Stimulated activated CD4-positive, alpha-beta T cell treated with anti-CD3 and anti-CD28 coated beads, Interleukin-15, amount 100 ng/mL, for 1 hour (primary cell): ENCODE results near the gene MYO7B.

Source experiments
- DNase-seq, 2 donors: peaks; one replicate each; pipeline ENCODE4 v3.0.0-alpha.2; 2020; ENCODE audit warnings: low read depth in 1 of 2, low spot score in 1 of 2

Gene MYO7B

DNA sequence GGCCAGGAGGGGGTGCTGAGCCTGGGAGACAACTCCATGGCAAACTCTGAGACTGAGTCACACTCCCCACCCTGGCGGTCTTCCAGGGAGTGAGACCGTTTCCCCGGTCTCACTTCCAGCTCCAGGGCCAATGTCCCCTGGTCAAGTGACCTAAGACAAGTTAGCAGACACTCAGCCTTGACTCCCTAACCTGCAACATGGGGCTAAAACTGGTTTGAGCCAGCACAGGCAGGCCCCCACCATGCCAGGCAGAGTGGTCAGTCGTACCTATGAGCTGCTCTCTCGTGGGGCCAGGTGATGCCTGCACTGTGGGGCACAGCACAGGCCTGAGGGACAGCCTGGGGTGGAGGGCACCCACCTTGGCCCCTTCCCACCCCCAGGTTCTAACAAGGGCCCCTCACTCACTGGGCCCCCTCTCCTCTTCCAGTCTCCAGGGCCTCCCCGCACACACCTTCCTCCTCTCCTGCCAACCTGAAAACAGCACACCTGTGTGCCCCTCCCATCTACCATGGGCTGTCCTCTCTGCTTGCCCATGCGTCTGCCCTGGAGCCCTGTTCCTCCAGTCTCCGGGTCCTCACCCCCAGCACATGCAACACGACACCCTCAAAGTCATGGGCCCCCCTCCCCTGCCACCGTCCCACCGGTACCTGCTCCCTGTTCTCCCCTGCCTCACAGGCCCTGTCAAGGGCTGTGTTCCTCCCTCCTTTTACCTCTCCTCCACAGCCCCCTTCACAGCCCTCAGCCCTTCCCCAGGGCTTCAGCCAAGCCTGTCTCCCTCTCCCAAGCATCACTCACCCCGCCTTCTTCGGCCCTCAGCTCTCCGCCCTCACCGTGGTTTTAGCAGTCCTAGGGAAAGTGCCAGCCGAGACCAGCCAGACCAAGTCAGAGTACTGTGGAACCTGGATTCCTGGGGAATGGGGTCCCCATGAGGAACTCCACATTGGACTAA lies 112.0 kb downstream of the MYO7B start:
- DNase-seq: no peak

- no peak for DNase-seq
Observed at GRCh38 chr2:127648321-127648720, 112.8 kb downstream of the MYO7B start.

GRCh38 chr2:127649100-127649611 lies 113.7 kb downstream of the MYO7B start:
- no peak for DNase-seq

GRCh38 chr2:127649684-127650040 lies 114.2 kb downstream of the MYO7B start:
- peak; percentile 48 to 73 for DNase-seq

DNA sequence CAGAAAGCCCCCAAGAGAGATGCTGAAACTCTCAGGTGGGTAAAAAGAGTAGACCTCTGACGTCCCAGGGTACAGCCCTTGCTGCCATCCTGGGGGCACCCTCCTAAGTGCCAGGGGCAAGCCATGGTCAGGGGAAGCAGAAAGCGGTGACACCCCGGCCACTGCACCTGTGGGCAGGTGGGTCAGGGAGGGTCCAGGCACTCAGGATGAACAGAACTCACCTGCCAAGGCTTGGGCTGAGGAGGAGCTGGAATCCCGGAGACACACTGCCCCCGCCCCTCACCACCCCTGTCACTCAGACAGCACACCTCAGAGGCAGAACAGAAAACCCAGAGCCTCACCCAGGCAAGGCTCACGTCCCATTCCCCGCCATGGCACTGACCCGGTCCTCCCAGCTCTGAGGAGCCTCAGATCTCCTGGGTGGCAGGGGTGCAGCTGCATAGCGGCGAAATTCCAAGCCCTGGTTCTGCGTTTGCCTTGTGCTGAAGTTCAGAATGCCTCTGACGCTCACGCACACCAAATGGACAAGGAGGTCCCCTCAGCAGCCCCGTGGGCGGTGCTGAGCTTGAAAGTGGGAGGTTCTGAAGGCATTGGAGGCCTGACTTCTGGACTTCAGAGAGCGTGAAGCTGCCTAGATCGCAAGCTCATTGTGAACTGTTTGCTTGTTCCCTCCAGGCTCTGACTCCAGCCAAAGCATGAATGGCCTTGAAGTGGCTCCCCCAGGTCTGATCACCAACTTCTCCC lies 114.7 kb downstream of the MYO7B start:
- no peak for DNase-seq

DNA sequence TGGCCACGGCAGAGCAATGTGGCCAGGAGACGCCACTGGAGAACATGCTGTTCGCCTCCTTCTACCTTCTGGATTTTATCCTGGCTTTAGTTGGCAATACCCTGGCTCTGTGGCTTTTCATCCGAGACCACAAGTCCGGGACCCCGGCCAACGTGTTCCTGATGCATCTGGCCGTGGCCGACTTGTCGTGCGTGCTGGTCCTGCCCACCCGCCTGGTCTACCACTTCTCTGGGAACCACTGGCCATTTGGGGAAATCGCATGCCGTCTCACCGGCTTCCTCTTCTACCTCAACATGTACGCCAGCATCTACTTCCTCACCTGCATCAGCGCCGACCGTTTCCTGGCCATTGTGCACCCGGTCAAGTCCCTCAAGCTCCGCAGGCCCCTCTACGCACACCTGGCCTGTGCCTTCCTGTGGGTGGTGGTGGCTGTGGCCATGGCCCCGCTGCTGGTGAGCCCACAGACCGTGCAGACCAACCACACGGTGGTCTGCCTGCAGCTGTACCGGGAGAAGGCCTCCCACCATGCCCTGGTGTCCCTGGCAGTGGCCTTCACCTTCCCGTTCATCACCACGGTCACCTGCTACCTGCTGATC lies 115.4 kb downstream of the MYO7B start:
- DNase-seq: no peak

GRCh38 chr2:127651381-127651809 lies 115.9 kb downstream of the MYO7B start:
- DNase-seq: no peak

- no peak for DNase-seq
Observed at GRCh38 chr2:127651971-127652550, 116.6 kb downstream of the MYO7B start.

GRCh38 chr2:127652786-127653357 lies 117.4 kb downstream of the MYO7B start:
- DNase-seq: no peak

DNA sequence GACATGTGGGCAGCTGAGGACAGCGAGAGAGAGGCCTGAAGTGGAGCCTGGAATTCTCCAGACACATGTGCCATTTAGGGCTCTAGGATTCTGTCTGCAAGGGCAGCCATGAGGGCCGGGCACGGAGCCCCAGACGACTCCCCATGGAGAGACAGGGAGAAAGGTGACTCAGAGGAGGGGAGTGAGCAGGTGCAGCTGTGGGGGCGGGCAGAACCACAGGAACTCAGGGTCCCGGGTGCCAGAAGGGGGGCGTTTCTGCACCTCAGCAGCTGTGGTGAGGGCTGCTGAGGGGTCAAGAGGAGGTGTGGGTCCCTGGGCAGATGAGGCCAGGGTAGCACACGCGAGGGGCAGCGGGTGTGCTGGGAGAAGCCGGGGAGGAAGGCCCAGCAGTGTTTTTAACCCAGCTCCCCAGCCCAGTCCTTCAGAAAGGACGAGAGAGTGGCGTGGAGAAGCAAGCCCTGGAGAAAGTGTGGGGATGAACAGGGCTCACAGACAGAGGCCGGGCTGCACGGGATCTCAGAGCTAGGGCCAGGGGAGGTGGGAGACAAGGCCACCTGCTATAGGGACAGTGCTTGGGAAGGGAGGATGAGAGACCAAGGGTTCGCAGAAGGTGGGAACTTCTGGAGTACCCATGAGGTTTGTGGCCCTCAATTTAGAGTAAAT lies 118.1 kb downstream of the MYO7B start:
- DNase-seq: no peak

DNA sequence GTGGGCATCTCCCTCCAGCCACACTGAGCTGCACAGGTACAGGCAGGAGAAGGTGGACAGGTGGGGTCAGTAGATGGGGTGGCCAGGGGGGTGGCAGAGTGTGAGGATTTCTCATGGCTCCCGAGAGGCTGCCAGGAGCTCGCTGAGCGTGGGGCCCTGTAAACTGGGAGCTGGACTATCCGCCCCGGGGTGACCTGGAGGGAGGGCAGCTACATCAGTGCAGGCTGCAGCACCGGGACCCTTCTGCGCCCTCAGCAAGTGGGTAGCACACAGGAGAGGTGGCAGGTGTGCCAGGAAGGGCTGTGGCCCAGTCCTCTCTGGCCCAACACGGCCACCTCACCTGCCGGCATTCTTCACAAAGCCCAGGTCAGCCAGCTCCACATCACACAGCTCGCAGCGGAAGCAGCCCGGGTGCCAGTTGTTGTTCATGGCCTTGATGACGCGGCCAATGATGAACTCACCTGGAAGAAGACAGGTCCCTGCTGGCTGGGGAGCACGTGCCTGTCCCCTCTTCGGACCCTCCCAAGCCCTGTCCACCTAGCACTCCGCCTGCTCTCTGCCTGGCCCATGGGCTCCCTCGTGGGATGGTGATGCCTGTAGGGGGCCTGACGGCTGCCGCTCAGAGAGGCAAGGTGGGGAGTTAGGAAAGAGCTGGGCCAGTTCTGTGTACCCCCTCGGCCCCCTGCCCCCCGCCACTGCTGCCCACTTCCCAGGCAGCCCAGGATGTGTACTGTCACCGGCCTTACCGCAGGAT lies 118.8 kb downstream of the MYO7B start:
- no peak for DNase-seq

GRCh38 chr2:127654838-127655175 lies 119.3 kb downstream of the MYO7B start:
- no peak for DNase-seq

DNA sequence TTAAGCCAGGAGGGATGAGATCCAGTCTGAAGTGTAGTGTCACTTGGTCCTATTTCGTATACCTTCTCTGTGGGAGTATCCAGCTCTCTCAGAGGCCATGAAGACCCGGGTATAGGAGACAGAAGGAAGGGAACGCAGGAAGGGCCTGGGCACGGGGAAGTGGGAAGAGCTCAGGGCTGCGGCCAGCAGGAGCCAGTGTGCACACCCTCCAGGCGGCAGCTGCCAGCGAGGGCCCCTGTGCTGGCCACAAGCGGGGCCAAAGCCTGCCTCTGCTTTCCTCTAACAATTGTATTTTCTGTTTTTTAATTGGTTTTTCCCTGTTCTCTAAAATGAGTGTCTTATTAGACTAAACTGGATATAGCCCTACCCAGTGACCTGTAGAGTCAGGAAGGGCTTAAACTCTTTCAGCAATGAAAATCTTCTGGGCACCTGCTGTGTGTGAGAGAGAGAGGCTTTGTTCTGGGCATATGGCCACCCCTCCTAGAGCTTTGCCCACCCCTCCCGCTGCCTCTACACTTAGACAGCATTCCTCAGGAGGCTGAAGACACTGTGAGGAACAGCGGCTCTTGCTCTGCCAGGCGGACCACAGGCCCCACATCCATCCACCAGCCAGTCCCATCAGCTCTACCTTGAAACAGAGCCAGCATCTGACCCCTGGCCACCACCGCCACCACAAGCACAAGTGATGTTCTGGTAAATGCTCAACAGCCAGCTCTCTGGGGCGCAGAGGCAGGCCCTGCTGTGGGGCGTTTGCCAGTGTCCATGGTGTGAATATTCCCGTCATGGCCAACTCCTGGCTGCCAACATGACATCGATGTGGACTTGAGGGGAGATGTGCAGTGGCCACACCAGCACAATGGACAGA lies 120.0 kb downstream of the MYO7B start:
- no peak for DNase-seq

- no peak for DNase-seq
Observed at GRCh38 chr2:127656569-127657231, 121.2 kb downstream of the MYO7B start.

DNA sequence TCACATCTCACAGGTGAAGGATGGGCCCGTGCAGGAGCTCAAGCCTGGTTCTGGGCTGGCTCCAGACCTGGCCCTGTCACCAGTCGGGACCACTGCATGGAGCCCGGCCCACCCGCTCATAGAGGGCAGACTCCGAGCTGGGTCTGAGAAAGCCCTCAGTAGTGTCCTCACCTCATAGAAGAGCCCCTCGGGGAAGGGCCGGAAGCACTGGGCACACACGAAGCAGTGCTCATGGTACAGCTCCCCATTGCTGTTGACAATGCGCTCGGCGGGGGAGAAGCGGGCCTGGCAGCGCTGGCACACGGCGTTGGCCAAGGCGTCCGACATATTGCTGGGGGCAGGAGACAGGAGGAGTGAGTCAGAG lies 121.7 kb downstream of the MYO7B start:
- DNase-seq: no peak

DNA sequence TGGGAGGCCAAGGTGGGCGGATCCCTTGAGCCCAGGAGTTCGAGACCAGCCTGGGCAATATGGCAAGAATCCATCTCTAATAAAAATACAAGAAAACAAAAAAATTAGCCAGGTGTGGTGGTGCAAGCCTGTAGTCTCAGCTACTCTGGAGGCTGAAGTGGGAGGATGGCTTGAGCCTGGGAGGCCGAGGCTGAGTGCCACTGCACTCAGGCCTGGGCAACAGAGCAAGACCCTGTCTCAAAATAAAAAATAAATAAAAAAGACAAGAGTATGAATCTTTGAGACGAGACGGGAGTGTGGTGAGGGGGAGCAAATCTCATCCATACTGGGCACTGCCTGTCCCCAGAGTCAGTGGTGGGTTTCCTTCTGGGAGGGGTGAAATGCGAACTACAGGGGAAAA lies 122.7 kb downstream of the MYO7B start:
- no peak for DNase-seq

DNA sequence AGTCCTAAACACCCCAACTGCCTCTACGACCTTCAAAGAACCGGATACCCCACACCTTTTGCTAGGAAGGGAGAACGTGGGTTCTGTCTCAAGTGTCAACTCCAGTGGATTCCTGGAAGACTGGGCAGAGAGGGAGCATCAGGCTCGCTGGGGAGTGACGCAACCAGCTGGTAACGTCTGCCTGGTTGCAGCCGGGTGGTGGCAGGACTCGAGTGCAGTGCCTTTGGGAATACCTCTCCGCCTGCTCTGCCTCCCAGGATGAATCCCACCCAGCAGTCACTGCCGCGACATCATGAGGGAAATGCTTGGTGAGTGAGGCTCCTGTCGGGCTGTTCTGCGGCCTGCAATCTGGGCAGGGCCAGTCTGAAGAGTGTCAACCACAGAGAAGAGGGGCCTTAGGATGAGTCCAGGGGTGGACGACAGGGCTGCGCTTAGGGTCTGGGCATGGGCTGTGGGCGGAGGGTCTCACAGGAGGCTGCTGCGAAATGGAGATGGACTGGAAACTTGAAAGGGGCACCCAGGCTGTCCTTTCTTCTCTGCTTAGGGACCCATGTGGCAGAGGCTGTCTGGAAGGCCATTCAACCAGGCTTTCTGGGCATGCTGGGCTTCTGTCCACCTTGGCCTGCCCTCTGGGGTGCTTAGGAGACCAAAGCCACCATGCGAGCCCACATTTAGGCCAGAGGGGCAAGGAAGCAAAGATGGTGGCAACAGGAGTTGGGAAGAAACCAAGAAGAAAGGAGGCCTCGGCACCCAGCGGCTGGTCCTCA lies 123.3 kb downstream of the MYO7B start:
- DNase-seq: no peak
